ENCODE measurements around the gene ATP2C2.
A peak's percentile ranks its signal among the peaks of the same experiment; 100 is the strongest.

The ATP2C2 gene

DNA sequence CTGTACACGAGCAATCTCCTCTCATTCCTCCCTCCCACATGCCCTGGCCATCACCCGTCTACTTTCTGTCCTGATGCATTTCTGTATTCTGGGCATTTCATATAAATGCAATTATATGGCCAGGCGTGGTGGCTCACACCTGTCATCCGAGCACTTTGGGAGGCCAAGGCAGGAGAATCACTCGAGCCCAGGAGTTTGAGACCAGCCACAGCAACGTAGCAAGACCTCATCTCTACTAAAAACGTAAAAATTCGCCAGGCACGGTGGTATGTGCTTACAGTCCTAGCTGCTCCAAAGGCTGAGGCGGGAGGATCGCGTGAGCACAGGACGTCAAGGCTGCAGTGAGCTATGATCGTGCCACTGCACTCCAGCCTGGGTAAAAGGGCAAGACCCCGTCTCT is 131.3 kb downstream of the ATP2C2 start:
- DNase-seq = peak; percentile 22

DNA sequence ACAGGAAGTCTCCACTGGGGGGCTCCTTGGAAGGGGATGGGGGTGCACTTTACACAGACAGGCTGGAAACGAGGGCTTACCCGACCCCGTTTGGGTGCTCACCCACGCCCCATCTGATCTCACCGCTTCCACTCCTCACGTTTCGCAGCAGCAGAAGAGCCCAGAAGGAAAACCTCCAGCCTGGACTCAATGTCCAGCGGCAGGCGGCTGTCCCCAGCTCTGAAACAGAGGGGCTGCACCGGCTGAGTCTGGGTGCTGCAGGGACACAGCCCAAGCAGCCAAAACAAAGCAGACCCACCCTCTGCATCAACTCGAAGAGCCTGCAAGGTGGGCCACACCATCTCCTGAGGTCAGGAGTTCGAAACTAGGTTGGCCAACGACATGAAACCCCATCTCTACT is 132.2 kb downstream of the ATP2C2 start:
- peak; percentile 36 for DNase-seq

DNA sequence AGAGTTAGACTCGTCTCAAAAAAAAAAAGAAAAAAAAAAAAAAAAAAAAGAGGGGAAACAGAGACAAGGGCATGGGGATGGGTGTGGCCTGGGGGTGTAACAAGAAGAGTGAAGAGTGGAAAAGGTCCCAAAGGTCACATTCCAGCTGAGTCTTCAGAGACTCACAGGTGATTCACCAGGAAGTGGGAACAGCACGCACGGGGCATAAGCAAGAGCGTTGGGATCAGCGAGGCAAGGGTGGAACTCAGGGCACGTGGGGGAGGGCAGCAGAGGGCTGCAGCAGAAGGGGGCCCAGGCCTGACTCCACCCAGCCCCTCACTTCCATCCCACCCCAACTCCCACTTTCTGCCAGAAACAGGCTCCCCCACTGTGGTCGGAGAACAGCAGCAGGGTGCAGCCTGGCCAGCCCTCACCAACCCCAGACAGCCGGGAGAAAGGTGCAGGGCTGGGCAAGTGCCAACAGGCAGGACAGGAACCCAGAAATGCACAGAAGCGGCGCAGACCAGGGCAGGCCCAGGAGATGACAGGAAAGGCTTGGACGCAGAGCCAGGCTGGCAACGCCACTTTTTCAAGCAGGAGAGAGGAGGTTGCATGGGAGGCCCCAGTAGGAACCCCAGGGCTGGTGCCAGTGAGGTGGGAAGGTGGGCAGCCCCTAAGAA is 132.9 kb downstream of the ATP2C2 start:
- DNase-seq = peak; percentile 65

DNA sequence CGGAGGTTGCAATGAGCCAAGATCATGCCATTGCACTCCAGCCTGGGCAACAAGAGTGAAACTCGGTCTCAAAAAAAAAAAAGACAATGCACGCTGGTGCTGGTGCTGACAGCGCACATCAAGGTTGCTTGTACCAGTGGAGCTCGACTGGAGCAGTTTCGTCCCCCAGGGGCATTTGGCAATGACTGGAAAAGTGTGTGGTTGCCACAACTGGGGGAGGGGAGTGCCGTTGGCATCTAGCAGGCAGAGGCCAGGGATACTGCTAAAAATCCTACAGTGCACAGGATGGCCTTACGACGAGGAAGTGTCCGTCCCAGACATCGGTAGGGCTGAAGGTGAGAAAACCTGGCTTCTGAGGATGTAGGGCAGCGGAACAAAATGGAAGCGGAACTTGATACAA is 133.7 kb downstream of the ATP2C2 start:
- peak; percentile 35 for DNase-seq

DNA sequence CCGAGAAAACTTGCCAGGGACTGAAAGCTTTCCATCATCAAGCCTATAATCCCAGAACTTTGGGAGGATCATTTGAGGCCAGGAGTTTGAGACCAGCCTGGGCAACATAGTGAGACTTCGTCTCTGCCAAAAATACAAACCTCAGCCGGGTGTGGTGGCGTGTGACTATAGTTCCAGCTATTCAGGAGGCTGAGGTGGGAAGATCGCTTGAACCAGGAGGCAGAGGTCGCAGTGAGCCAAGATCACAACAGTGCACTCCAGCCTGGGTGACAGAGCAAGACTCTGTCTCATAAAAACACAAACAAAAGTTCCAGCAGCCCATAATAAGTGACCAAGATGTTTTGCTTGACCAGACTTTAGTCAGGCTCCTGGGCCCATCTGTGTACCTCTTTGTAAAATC is 134.2 kb downstream of the ATP2C2 start:
- DNase-seq = peak; percentile 40

DNA sequence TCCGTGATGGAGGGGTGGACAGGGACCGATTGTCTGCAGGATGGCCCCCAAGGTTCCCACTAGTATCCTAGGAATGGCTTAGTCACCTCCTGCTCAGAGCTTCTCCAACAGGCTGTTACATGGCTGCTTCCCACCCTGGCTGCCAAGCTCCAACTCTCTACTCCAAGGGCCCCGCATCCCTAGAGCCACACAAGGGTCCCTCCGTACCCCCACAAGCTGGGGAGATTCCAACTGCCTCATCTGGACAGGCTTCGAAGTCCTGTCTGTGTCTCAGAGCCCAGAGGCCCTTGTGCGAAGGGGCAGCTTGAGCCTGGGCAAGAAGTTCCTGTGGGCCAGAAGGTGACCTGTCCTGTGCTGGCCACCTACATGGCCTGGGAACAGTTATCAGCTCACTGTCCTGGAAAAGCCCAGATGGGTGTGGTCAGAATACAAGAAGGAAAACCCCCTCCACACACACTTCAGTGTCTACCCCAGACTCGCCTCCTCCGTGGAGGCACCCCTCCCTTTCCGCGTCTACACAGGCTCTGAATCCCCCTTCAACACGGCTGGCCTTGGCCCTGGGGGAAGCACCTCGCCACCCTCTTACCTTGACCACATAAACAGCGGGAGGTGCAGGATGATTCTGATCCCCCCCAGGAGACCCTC is 135.5 kb downstream of the ATP2C2 start:
- peak; percentile 63 for DNase-seq

DNA sequence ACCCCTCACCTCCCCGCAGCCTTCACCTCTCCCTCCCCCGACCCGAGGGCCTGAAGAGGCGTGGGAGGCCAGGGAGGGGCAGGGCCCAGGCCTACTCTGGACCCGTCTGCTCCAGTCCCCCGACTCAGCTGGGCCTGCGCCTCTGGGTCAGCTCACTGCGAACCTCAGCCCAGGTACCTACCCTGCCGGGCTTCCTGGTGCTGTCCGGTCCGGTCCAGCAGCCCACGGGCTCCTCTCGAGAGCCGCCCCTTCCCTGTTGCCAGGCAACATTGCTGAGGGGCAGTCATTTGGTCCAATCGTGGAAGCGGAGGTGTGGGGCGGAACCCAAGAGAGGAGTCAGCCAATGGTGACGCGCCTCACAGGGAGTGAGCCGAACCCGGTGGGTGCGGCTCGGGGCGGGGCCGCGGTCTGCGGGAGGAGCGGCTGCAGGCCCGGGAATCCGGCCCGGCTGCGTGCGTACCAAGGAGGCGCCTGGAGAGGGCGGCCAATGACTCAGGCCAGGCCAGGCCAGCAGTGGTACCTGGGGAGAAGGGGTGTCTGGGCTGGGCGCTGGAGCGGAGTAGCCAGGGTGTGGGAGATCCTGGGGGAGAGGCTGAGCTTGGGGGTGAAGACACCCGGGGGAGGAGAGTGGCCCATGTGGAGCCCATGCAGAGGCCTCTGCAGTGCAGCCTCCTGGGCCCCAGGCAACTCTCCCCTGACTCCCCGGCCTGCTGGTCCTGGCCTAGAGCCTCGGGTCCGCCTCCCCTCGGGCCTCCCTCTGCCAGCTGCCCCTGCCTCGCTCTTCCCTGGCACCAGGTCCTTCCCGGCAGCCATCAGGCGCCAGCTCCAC is 136.3 kb downstream of the ATP2C2 start, which contains the start of gene MEAK7:
TSS of gene MEAK7 (minus strand) at position 240 of the 829 bp plus-strand sequence. CDS start 6,573 bp downstream, outside the sequence.
- peak; percentile 99 for DNase-seq

DNA sequence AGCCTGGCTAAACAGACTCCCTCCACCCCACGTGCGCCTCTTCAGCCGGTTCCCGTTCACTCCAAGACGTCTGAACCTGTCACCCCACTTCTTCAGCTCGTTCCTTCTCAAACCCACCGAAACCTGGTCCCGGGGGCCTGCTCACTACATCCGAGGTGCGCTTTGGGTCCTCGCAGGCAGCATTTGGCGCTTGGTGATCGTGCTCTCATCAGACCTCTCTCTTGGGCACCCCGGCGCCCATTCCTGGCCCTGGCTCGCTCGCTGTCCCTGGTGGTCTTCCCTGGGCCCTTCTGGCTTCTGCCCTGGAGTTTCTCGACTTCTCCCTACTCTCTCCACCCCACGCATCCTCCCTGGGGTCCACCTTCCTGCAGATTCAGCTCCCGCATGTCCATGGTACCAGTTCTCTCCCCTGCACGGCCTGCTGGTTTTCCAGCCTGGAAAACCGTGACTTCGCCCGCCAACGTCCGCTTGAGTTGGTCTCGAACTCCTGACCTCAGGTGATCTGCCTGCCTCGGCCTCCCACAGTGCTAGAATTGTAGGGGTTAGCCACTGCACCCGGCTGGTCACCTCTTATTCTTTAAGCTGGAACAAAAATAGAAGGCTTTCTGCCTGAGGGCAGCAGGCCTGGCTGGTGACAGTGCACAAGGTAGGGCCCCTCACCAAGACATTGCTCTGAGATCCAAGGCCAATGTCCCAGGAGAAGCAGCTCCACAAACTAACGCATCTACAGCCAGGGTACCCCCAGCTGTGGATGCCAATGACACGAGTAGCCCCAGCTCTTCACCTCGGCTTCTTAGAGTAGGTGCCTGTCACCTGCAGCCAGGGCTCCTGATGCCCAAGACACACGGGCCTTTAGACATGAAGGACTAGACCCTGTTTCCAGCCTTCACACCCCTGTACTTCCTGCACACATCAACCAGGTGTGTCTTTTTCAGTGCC is 137.2 kb downstream of the ATP2C2 start:
- peak; percentile 48 for DNase-seq

DNA sequence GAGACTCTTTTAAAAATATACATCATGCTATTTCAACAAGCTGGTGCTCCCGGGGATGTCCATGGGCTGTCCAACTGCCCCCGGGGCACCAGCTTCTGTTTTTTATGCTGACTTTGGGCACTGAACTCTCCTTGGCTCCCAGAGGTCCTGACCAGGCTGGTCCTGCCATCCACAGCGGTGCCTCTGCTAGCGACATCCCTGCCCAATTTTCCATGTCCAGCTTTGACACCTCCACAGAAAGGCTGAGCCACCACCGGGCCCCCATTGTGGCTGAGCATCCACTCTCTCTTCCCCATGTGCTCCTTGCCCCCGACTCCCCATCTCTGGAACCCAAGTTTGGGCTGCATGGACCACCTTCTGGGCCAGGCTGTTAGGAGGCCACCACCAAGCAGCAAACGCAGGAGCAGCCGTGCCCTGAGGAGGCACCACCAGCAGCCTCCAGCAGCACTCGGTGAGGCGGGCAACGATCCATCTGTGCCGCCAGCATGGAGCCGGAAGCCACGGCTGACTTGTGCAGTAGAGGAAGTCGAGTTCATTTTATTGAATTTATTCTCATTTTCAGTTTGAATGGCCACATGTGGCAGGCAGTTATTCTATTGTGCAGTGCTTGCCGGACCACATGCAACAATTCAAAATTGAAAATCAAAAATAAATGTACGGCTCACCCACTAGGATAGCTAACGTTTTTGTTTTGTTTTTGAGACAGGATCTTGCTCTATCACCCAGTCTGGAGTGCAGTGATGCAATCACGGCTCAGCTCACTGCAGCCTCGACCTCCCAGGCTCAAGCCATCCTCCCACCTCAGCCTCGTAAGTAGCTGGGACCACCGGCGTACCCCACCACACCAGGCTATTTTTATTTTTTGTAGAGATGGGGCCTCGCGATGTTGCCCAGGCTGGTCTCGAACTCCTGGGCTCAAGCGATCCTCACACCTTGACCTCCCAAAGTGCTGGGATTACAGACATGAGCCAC is 139.0 kb downstream of the ATP2C2 start:
- peak; percentile 37 for DNase-seq

DNA sequence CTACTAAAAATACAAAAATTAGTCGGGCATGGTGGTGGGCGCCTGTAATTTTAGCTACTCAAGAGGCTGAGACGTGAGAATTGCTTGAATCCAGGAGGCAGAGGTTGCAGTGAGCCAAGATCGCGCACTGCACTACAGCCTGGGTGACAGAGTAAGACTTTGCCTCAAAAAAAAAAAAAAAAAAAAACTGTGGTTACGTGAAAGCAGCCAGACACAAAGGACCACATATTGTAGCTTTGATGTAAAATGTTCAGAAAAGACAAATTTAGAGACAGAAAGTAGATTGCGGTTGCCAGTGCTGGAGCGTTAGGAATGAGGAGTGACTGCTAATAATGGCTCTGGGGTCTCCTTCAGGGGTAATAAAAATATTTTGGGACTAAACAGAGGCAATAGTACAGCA is 140.2 kb downstream of the ATP2C2 start:
- DNase-seq = peak; percentile 19

DNA sequence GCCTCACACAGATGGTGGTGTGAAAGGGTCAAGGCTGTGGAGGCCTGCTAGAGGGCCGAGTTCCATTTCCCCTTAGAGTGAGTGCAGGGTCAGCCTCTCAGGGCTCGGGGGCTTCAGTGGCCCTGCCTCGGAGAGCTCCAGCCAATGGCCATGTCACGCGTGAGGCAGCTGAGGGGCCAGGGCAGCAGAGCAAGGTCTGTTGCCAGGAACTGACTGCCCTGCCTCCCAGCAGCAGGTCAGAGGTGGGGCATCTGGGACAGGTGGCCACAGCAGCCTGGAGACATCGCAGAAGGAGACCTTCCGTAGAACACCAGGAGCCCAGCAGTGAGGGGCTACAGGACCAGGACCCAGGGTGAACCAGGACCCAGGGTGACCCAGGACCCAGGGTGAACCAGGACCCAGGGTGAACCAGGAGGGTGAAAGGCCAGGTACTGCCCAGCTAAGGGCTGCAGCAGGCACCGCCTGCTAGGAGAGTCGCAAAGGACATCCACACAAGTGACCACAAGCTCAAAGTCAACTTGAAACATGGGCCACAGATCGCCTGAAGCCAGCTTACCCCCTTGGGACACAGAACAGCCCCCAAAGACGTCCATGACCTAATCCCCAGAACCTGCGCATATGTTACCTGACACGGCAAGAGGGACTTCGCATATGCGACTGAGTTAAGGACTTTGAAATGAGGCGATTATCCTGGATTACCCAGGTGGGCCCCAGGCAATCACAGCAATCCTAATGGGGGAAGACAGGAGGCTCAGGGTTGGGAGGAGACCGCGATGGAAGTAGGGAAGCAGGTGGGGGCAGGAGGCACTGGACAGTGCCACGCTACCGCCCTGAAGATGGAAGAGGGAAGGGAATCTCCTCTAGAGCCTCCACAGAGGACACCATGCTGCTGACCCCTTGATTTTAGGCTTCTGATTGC is 141.0 kb downstream of the ATP2C2 start:
- DNase-seq = peak; percentile 51

DNA sequence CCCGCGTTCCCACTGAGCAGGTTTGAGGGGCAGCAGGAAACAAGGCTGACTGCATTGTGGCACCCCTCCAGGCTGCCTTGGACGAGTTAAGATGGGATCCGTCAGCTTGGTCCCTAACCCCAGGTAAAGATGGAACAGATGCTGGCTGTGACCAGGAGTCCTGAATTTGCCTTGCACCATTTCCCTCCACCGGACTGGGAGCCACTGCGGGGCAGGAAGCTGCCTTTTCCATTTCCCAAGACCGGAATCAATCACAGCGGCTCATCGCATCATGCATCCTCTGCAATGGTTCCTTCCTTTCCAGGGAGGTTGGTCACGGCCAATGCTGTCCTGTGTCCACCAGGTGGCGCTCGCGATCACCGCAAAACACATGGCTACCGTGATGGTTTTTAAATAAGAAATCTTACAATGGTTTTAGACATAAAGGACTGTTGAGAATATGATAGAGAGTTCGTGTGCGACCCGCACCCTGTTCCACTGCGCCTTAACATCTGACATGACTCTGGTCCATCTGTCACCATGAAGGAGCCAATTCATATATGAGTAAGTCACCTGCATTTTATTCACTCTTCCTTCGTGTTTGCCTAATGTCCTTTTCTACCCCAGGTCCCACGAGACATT is 143.0 kb downstream of the ATP2C2 start:
- peak; percentile 87 for DNase-seq

DNA sequence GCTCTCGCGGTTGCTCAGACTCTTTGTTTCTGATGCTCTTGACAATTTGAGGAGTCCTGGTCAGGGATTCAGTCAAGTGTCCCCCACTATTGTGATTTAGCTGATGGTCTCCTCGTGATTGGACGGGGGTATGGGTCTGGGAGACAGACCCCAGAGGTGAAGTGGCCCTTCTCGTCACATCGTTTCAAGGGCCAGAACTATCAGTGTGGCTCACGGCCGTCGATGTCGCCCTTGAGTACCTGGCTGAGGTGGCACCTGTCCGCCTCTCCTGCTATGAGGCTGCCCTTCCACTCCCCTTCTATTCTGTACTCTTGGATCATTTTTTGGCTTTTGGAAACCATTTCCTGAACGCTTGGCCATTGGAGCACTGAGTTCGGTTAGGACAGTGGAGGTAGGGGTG is 143.5 kb downstream of the ATP2C2 start:
- DNase-seq = peak; percentile 34

DNA sequence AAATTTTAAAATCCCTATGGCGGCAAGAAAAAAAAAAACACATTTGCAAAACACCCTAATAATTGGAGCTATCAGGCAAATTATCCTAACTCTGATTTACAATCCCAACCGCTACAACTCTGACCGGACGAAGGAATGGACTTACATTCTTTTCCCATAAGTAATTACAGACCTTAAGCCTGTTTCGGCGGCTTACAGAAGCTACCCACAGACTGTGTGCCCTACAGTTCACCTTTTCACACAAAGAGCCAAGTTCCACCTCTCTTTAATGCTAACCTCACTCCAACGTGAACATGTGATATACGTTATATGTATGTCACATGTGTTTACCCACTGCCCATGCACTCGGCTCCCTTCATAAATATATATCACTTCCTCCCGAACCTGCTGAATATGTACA is 144.8 kb downstream of the ATP2C2 start:
- peak; percentile 56 for DNase-seq

DNA sequence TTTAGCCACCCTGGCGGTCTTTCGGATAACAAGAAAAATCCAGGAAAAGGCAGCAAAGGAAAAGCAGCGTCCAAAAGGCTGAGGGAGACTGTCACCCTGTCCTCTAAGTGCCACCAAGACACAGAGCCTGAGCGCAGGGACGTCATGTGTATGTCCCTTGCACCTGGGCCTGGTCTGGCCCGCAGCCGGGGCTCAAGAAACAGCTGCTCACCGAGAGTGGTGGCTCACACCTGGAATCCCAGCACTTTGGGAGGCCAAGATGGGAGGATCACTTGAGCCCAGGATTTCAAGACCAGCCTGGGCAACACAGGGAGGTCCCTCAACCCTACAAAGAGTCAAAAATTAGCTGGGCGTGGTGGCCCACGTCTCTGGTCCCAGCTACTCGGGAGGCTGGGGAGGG is 145.3 kb downstream of the ATP2C2 start:
- DNase-seq = no peak

All from islet precursor cell (in vitro differentiated cells).